Measurements from ENCODE around the gene KLHDC8A.
"Not testable (repeated sequence)": the region's sequence is repeated elsewhere in the genome, so short reads cannot be mapped to it uniquely, and the experiment has no call there.

KLHDC8A gene

DNA sequence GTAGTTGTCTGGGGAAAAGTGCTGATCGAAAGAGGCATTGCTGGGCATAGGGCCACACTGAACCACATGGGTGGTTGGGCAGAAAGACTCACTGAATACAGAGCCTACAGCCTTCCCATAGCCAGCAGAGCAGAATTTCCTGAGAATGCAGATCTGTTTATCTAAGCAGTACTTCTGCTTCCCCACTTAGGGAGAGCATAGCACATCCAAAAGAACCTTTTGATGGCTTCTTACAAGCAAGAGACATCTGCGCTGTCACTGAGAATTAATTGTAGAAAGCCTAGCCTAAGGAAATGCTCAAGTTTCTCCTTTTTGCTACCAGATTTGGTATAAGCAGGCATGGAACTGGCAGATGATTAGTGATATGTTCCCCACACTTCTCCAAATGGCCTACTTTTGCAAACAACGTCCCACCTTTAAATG lies 13.0 kb upstream of the KLHDC8A start:
- H3K79me1 ChIP-seq (ENCODE audit: low read length) = no peaks in the 10 kb centered on the region
- WGBS (ENCODE audit: extremely low coverage, insufficient coverage, low lambda C conversion rate) = no CpG with 5 or more reads among the region's 3 CpGs
- H3K23ac ChIP-seq (ENCODE audit: low read length) = no peak overlapping the region
- no peak overlapping the region for H3K9ac ChIP-seq (ENCODE audit: low read length)
- no peaks in the 10 kb centered on the region for H3K79me2 ChIP-seq (ENCODE audit: control insufficient read depth, insufficient read depth, low read length)
- DNase-seq = no peak
- no peaks in the 10 kb centered on the region for H3K36me3 ChIP-seq (ENCODE audit: control insufficient read depth, insufficient read depth, low read length)
- H3K4me3 ChIP-seq (ENCODE audit: low read length) = no peak overlapping the region
- H3K18ac ChIP-seq (ENCODE audit: low read length) = no peak overlapping the region
- H4K8ac ChIP-seq (ENCODE audit: low read depth, low read length) = no peak overlapping the region
- no peak overlapping the region for H3K4ac ChIP-seq (ENCODE audit: low read depth, low read length)
- no peak overlapping the region for H2BK5ac ChIP-seq (ENCODE audit: low read length)
- no peak overlapping the region for H2BK120ac ChIP-seq (ENCODE audit: low read depth, low read length)
- H3K27me3 ChIP-seq (ENCODE audit: insufficient read depth, low read length, poor library complexity) = no peaks in the 10 kb centered on the region
- peaks cover 2% of the 10 kb centered on the region for H3K4me1 ChIP-seq (ENCODE audit: control insufficient read depth, low read depth, low read length)
- no peak overlapping the region for H2BK15ac ChIP-seq (replicated peaks; ENCODE audit: low read depth)
- H4K5ac ChIP-seq (ENCODE audit: low read length) = no peak overlapping the region
- H3K4me2 ChIP-seq (ENCODE audit: low read length) = no peak overlapping the region
- no peak overlapping the region for H3K56ac ChIP-seq (ENCODE audit: low read length)
- no peak overlapping the region for H3K27ac ChIP-seq (ENCODE audit: low read depth, low read length)
- H2AK5ac ChIP-seq (ENCODE audit: low read length) = no peak overlapping the region

DNA sequence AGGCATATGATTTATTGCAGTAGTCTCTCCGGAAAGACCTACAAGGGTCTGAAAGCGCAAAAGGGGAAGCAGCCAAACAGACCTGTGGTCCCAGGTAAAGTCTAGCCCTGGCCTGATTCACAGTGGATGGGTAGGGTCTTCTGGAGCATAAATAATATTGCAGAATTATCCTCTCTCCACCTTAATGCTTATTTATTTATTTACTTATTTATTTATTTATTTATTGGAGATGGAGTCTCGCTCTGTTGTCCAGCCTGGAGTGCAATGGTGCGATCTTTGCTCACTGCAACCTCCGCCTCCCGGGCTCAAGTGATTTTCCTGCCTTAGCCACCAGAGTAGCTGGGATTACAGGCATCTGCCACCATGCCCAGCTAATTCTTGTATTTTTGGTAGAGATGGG lies 11.8 kb upstream of the KLHDC8A start:
- DNase-seq = no peak
- Histone ChIP-seq H3K4me1 (ENCODE audit: control insufficient read depth, low read depth, low read length) (peaks cover 2% of the 10 kb centered on the region), H3K36me3 (ENCODE audit: control insufficient read depth, insufficient read depth, low read length) (no peaks in the 10 kb centered on the region), H3K79me1 (ENCODE audit: low read length) (no peaks in the 10 kb centered on the region), H3K18ac (ENCODE audit: low read length) (no peak overlapping the region), H3K79me2 (ENCODE audit: control insufficient read depth, insufficient read depth, low read length) (no peaks in the 10 kb centered on the region), H2BK120ac (ENCODE audit: low read depth, low read length) (no peak overlapping the region), H3K4ac (ENCODE audit: low read depth, low read length) (no peak overlapping the region), H3K27me3 (ENCODE audit: insufficient read depth, low read length, poor library complexity) (no peaks in the 10 kb centered on the region), H3K9ac (ENCODE audit: low read length) (no peak overlapping the region), H3K56ac (ENCODE audit: low read length) (no peak overlapping the region), H2BK5ac (ENCODE audit: low read length) (no peak overlapping the region), H3K4me3 (ENCODE audit: low read length) (no peak overlapping the region), H4K5ac (ENCODE audit: low read length) (no peak overlapping the region), H3K4me2 (ENCODE audit: low read length) (no peak overlapping the region), H2AK5ac (ENCODE audit: low read length) (no peak overlapping the region), H4K8ac (ENCODE audit: low read depth, low read length) (no peak overlapping the region), H2BK15ac (replicated peaks; ENCODE audit: low read depth) (no peak overlapping the region), H3K23ac (ENCODE audit: low read length) (no peak overlapping the region), H3K27ac (ENCODE audit: low read depth, low read length) (no peak overlapping the region)
- WGBS (ENCODE audit: extremely low coverage, insufficient coverage, low lambda C conversion rate) = no CpG with 5 or more reads among the region's 6 CpGs

DNA sequence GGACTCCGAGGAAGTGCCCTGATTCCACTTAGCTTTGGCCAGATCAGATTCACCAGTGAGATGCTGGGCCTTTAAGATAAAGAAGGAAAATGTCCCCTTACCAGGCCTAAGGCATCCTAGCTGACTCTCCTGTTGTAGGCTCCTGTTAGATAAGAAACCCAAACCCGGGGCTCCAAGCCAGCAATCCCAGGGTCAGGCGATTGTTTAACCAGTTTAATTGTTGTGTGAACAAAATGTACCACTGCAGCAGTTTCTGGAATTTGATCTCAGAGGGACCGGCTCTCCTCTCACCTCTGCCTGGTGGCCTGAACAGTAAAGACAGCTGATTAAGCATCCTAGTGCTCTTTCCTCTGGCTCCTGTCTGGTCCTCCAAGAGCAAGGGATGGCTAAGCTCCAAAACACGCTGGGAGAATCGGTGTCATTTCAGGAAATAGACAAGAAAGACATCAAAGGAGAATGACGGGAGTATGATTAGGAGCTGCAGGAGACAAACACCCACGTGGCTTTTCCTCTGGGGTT lies 9.3 kb upstream of the KLHDC8A start:
- H3K18ac ChIP-seq (ENCODE audit: low read length) = no peak overlapping the region
- H3K56ac ChIP-seq (ENCODE audit: low read length) = no peak overlapping the region
- no peak overlapping the region for H3K9ac ChIP-seq (ENCODE audit: low read length)
- no peak overlapping the region for H3K4me2 ChIP-seq (ENCODE audit: low read length)
- H3K79me1 ChIP-seq (ENCODE audit: low read length) = no peaks in the 10 kb centered on the region
- H4K8ac ChIP-seq (ENCODE audit: low read depth, low read length) = no peak overlapping the region
- H2BK15ac ChIP-seq (replicated peaks; ENCODE audit: low read depth) = no peak overlapping the region
- H2BK120ac ChIP-seq (ENCODE audit: low read depth, low read length) = no peak overlapping the region
- no peaks in the 10 kb centered on the region for H3K79me2 ChIP-seq (ENCODE audit: control insufficient read depth, insufficient read depth, low read length)
- no peaks in the 10 kb centered on the region for H3K27me3 ChIP-seq (ENCODE audit: insufficient read depth, low read length, poor library complexity)
- H3K36me3 ChIP-seq (ENCODE audit: control insufficient read depth, insufficient read depth, low read length) = no peaks in the 10 kb centered on the region
- no peak overlapping the region for H3K4me3 ChIP-seq (ENCODE audit: low read length)
- no CpG with 5 or more reads among the region's 8 CpGs for WGBS (ENCODE audit: extremely low coverage, insufficient coverage, low lambda C conversion rate)
- no peak overlapping the region for H2BK5ac ChIP-seq (ENCODE audit: low read length)
- H3K27ac ChIP-seq (ENCODE audit: low read depth, low read length) = no peak overlapping the region
- no peak overlapping the region for H3K23ac ChIP-seq (ENCODE audit: low read length)
- no peak overlapping the region for H3K4ac ChIP-seq (ENCODE audit: low read depth, low read length)
- DNase-seq = peak; percentile 44
- H4K5ac ChIP-seq (ENCODE audit: low read length) = no peak overlapping the region
- no peak overlapping the region for H2AK5ac ChIP-seq (ENCODE audit: low read length)
- no peaks in the 10 kb centered on the region for H3K4me1 ChIP-seq (ENCODE audit: control insufficient read depth, low read depth, low read length)

DNA sequence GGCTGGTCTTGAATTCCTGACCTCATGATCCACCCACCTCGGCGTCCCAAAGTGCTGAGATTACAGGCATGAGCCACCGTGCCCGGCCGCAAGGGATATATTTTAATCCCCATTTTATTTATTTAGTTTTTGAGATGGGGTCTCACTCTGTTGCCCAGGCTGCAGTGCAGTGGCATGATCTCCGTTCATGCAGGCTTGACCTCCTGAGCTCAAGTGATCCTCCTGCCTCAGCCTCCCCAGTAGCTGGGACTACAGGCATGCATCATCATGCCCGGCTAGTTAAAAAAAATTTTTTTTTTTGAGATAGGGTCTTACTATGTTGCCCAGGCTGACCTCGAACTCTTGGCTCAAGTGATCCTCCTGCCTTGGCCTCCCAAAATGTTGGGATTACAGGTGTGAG lies 8.4 kb upstream of the KLHDC8A start:
- H3K79me1 ChIP-seq (ENCODE audit: low read length); H3K36me3 ChIP-seq (ENCODE audit: control insufficient read depth, insufficient read depth, low read length); H3K56ac ChIP-seq (ENCODE audit: low read length); H3K79me2 ChIP-seq (ENCODE audit: control insufficient read depth, insufficient read depth, low read length); H2BK120ac ChIP-seq (ENCODE audit: low read depth, low read length); DNase-seq; H2BK15ac ChIP-seq (replicated peaks; ENCODE audit: low read depth); H3K4me1 ChIP-seq (ENCODE audit: control insufficient read depth, low read depth, low read length); H3K4ac ChIP-seq (ENCODE audit: low read depth, low read length); H3K9ac ChIP-seq (ENCODE audit: low read length); H3K4me2 ChIP-seq (ENCODE audit: low read length); H3K4me3 ChIP-seq (ENCODE audit: low read length); H4K5ac ChIP-seq (ENCODE audit: low read length); H3K18ac ChIP-seq (ENCODE audit: low read length); H4K8ac ChIP-seq (ENCODE audit: low read depth, low read length); H2AK5ac ChIP-seq (ENCODE audit: low read length); H3K27me3 ChIP-seq (ENCODE audit: insufficient read depth, low read length, poor library complexity); H3K27ac ChIP-seq (ENCODE audit: low read depth, low read length); H3K23ac ChIP-seq (ENCODE audit: low read length); H2BK5ac ChIP-seq (ENCODE audit: low read length): not testable (repeated sequence)
- WGBS (ENCODE audit: extremely low coverage, insufficient coverage, low lambda C conversion rate) = no CpG with 5 or more reads among the region's 8 CpGs

DNA sequence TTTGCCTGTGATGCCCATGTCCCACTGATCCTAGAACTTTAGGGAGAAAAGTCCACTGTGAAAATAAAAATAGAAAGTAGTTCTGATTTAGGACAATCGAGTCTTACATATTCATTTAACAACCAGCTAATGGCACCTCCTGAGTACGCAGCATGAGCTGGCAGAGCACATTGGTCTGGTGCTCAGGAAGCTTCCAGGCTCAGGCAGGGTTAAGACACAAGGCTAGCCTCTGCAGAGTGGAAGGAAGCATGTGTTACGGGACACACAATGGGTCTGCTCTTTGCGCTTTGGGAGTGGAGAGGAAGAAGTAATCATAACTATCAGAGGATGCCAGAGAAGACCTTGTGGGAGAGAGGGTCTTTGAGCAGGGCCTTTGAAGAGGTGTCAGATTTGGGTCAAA lies 4.2 kb upstream of the KLHDC8A start:
- no peak overlapping the region for H4K5ac ChIP-seq (ENCODE audit: low read length)
- no peak for DNase-seq
- H3K79me1 ChIP-seq (ENCODE audit: low read length) = no peaks in the 10 kb centered on the region
- WGBS (ENCODE audit: extremely low coverage, insufficient coverage, low lambda C conversion rate) = no CpG with 5 or more reads among the region's 4 CpGs
- no peak overlapping the region for H2BK120ac ChIP-seq (ENCODE audit: low read depth, low read length)
- no peak overlapping the region for H2BK5ac ChIP-seq (ENCODE audit: low read length)
- H3K4ac ChIP-seq (ENCODE audit: low read depth, low read length) = no peak overlapping the region
- H4K8ac ChIP-seq (ENCODE audit: low read depth, low read length) = no peak overlapping the region
- H3K4me1 ChIP-seq (ENCODE audit: control insufficient read depth, low read depth, low read length) = no peaks in the 10 kb centered on the region
- no peak overlapping the region for H3K18ac ChIP-seq (ENCODE audit: low read length)
- H2BK15ac ChIP-seq (replicated peaks; ENCODE audit: low read depth) = no peak overlapping the region
- no peaks in the 10 kb centered on the region for H3K79me2 ChIP-seq (ENCODE audit: control insufficient read depth, insufficient read depth, low read length)
- H3K9ac ChIP-seq (ENCODE audit: low read length) = no peak overlapping the region
- no peaks in the 10 kb centered on the region for H3K36me3 ChIP-seq (ENCODE audit: control insufficient read depth, insufficient read depth, low read length)
- H3K56ac ChIP-seq (ENCODE audit: low read length) = no peak overlapping the region
- H3K27me3 ChIP-seq (ENCODE audit: insufficient read depth, low read length, poor library complexity) = no peaks in the 10 kb centered on the region
- no peak overlapping the region for H3K4me3 ChIP-seq (ENCODE audit: low read length)
- H2AK5ac ChIP-seq (ENCODE audit: low read length) = no peak overlapping the region
- H3K23ac ChIP-seq (ENCODE audit: low read length) = no peak overlapping the region
- no peak overlapping the region for H3K27ac ChIP-seq (ENCODE audit: low read depth, low read length)
- no peak overlapping the region for H3K4me2 ChIP-seq (ENCODE audit: low read length)

DNA sequence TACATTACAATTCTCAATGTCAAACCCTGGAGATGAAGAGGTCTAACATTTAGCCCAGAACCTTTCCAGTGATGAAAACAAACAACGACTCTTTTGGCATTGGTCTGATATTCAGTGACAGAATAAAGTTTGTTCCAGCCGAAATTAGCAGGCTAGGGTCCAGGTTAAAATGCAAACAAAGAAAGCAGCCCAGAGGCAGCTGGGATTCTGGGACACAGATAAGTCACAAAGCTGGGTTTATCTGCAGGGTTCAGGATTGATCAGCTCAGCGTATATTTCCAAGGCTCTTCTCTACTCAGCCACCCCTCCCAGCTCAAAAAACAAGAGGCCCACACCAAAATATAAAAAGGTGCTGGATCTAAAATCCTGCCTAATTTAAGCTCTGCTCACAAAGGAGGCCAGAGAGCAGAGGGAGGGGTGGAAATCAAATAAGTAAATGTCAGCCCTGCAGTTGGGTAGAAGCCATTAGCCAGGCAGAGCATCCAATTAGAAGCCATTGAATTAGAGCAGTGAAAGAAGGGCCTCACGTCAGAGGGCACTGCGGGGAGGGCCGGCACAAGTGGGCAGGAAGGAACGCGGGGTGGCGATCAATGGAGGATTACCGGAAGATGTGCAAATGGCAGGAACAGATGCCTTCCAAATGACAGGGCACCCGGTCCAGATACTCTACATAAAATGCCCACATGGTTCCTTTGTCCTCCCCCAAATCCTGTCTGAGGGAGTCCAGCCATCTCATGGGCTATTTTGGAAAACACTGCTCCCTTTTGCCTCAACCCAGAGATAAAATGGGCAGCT lies 3.2 kb upstream of the KLHDC8A start:
- Histone ChIP-seq H2BK15ac (replicated peaks; ENCODE audit: low read depth) (no peak overlapping the region), H3K4me2 (ENCODE audit: low read length) (no peak overlapping the region), H4K5ac (ENCODE audit: low read length) (no peak overlapping the region), H3K27ac (ENCODE audit: low read depth, low read length) (no peak overlapping the region), H3K9ac (ENCODE audit: low read length) (no peak overlapping the region), H3K79me2 (ENCODE audit: control insufficient read depth, insufficient read depth, low read length) (no peaks in the 10 kb centered on the region), H4K8ac (ENCODE audit: low read depth, low read length) (no peak overlapping the region), H3K36me3 (ENCODE audit: control insufficient read depth, insufficient read depth, low read length) (no peaks in the 10 kb centered on the region), H2BK5ac (ENCODE audit: low read length) (no peak overlapping the region), H2AK5ac (ENCODE audit: low read length) (no peak overlapping the region), H3K4ac (ENCODE audit: low read depth, low read length) (no peak overlapping the region), H3K4me1 (ENCODE audit: control insufficient read depth, low read depth, low read length) (no peaks in the 10 kb centered on the region), H2BK120ac (ENCODE audit: low read depth, low read length) (no peak overlapping the region), H3K56ac (ENCODE audit: low read length) (no peak overlapping the region), H3K79me1 (ENCODE audit: low read length) (no peaks in the 10 kb centered on the region), H3K18ac (ENCODE audit: low read length) (no peak overlapping the region), H3K27me3 (ENCODE audit: insufficient read depth, low read length, poor library complexity) (no peaks in the 10 kb centered on the region), H3K4me3 (ENCODE audit: low read length) (no peak overlapping the region), H3K23ac (ENCODE audit: low read length) (no peak overlapping the region)
- no CpG with 5 or more reads among the region's 11 CpGs for WGBS (ENCODE audit: extremely low coverage, insufficient coverage, low lambda C conversion rate)
- DNase-seq = no peak
